Activated naive CD4-positive, alpha-beta T cell treated with anti-CD3 and anti-CD28 coated beads, Interleukin-2, amount 10 ng/mL, durations not matched to agents 7 days and 5 days (primary cell): ENCODE results near the gene UTY.

Experiments used
- CTCF ChIA-PET: fragments of 350-600 bp; sonication (Branson Sonifier 250); formaldehyde crosslinking; loops from one replicate; lab custom pipeline; 2021; ENCODE audit warnings: antibody characterized with exemption; lab: Charles Lee
- DNase-seq: peaks from one replicate; pipeline ENCODE4 v3.0.0-alpha.2; 2020
- H3K27ac Mint-ChIP-seq: one replicate; pipeline ENCODE4 v1.8.0; 2021; ENCODE audit warnings: mild to moderate bottlenecking, moderate library complexity, mixed read lengths
- H3K27me3 Mint-ChIP-seq: one replicate; pipeline ENCODE4 v1.8.0; 2021; ENCODE audit warnings: mild to moderate bottlenecking, mixed read lengths
- H3K36me3 Mint-ChIP-seq: one replicate; pipeline ENCODE4 v1.8.0; 2021; ENCODE audit warnings: mixed read lengths
- H3K4me1 Mint-ChIP-seq: one replicate; pipeline ENCODE4 v1.8.0; 2021; ENCODE audit warnings: mixed read lengths
- H3K4me3 Mint-ChIP-seq: one replicate; pipeline ENCODE4 v1.8.0; 2021; ENCODE audit warnings: mild to moderate bottlenecking, moderate library complexity, mixed read lengths
- H3K9me3 Mint-ChIP-seq: one replicate; pipeline ENCODE4 v1.8.0; 2021; ENCODE audit warnings: mixed read lengths

The UTY gene

GRCh38 chrY:13479828-13480227 lies at the start of gene UTY:
Gene UTY (minus strand): TSS chrY:13480033. CDS start chrY:13479665, 368 bp downstream.
- Mint-ChIP-seq H3K9me3 (no peaks in the 10 kb centered on the region), H3K27me3 (no peaks in the 10 kb centered on the region), H3K27ac (peak within 1 kb of the TSS; percentile 97), H3K4me1 (peaks cover 24% of the 10 kb centered on the region), H3K36me3 (peaks cover 15% of the 10 kb centered on the region), H3K4me3 (peak within 1 kb of the TSS; percentile 84)
- CTCF ChIA-PET = interaction anchor here (0.6 kb wide), 1 partner anchor 15 kb away, joined by 3 read pairs; no protein-coding TSS in a partner anchor
- peak; percentile 84 for DNase-seq

GRCh38 chrY:13520474-13520873 lies 40.6 kb upstream of the UTY start:
- no peaks in the 10 kb centered on the region for H3K4me1 Mint-ChIP-seq
- CTCF ChIA-PET = no interaction called here
- peaks cover 4% of the 10 kb centered on the region for H3K9me3 Mint-ChIP-seq
- no peak for DNase-seq
- H3K36me3 Mint-ChIP-seq = no peaks in the 10 kb centered on the region
- no peaks in the 10 kb centered on the region for H3K27me3 Mint-ChIP-seq
- no peak overlapping the region for H3K27ac Mint-ChIP-seq
- no peak overlapping the region for H3K4me3 Mint-ChIP-seq

DNA sequence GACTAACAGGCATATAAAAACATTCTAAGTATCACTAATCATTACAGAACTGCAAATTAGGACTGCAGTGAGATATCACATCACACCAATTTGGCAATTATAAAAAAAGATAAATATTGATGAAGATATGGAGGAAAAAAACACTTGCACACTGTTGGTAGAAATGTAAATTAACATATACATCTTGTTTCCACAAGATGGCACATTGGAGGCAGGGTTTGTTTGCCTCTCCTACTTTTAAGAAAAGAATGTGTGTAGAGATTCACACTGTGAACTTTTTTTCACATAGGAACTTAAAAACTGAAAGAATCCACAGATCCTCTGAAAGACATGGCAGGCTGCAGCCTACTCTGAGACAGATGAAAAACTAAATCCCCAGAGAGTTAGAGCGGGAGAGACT lies 21.4 kb upstream of the UTY start:
- Mint-ChIP-seq H3K4me1 (no peaks in the 10 kb centered on the region), H3K4me3 (no peak overlapping the region), H3K27ac (no peak overlapping the region), H3K9me3 (no peaks in the 10 kb centered on the region), H3K27me3 (no peaks in the 10 kb centered on the region), H3K36me3 (no peaks in the 10 kb centered on the region)
- no peak for DNase-seq
- CTCF ChIA-PET = interaction anchor here (1.4 kb wide), 1 partner anchor 237 kb away, joined by 3 read pairs; no protein-coding TSS in a partner anchor

- Mint-ChIP-seq H3K4me1 (peaks cover 8% of the 10 kb centered on the region), H3K4me3 (no peak overlapping the region), H3K36me3 (no peaks in the 10 kb centered on the region), H3K9me3 (no peaks in the 10 kb centered on the region), H3K27ac (no peak overlapping the region), H3K27me3 (no peaks in the 10 kb centered on the region)
- DNase-seq = no peak
- CTCF ChIA-PET = no interaction called here
Measured at GRCh38 chrY:13493737-13494136, 13.9 kb upstream of the UTY start.

DNA sequence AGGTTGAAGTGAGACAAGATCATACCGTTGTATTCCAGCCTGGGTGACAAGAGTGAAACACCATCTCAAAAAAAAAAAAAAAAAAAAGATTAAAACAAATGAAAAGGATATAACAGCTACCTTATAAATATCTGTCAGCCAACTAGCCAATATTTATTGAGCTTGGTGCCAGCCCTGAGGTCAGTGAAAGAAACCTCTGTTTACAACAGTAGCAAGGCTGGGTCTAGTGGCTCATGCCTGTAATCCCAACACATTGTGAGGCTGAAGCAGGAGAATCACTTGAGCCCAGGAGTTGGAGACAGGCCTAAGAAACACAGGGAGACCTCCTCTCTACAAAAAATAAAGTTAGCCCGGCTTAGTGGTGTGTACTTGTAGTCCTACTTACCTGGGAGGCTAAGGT lies 12.6 kb upstream of the UTY start:
- DNase-seq = no peak
- Mint-ChIP-seq H3K9me3 (no peaks in the 10 kb centered on the region), H3K4me3 (no peak overlapping the region), H3K4me1 (peaks cover 15% of the 10 kb centered on the region), H3K36me3 (no peaks in the 10 kb centered on the region), H3K27ac (no peak overlapping the region), H3K27me3 (no peaks in the 10 kb centered on the region)
- CTCF ChIA-PET = no interaction called here

GRCh38 chrY:13488738-13489137 lies 8.9 kb upstream of the UTY start:
- H3K4me3 Mint-ChIP-seq = no peak overlapping the region
- no peaks in the 10 kb centered on the region for H3K27me3 Mint-ChIP-seq
- peaks cover 15% of the 10 kb centered on the region for H3K4me1 Mint-ChIP-seq
- no peaks in the 10 kb centered on the region for H3K36me3 Mint-ChIP-seq
- no peaks in the 10 kb centered on the region for H3K9me3 Mint-ChIP-seq
- H3K27ac Mint-ChIP-seq = peak overlapping the region; percentile 87
- CTCF ChIA-PET = no interaction called here
- peak; percentile 33 for DNase-seq

DNA sequence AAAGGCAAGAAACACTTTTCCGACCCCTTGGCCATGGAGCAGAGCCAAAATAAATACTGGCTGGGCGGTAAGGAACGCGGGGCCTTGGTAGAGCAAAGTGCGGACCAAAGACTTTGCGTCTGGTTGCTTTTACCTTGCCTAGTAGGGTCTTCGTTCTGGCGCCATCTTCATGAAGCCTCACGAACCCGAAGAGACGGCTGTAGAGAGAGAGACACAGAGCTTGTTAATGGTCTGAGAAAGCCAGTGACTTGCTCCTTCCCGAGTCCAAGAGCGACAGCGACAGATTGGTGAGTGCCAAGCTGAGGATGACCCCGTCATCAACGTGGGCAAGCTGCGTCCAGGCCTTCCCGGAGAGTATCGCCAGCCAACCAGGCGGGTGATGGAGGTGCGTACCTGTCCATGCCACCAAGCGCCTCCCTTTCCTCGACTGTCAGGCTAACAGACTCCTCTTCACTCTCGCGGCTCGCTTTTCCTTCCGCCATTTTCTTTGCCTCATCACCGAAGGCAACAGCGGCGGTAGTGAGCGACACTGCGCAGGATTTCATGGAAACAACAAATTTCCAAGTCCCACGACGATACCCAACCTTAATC lies 617 bp downstream of the UTY start:
- Mint-ChIP-seq H3K27me3 (no peaks in the 10 kb centered on the region), H3K4me1 (peaks cover 29% of the 10 kb centered on the region), H3K36me3 (peaks cover 20% of the 10 kb centered on the region), H3K4me3 (peak overlapping the region; percentile 84), H3K9me3 (no peaks in the 10 kb centered on the region), H3K27ac (peak overlapping the region; percentile 97)
- CTCF ChIA-PET = interaction anchor here (0.6 kb wide), 1 partner anchor 15 kb away, joined by 3 read pairs; no protein-coding TSS in a partner anchor
- DNase-seq = peak; percentile 73

DNA sequence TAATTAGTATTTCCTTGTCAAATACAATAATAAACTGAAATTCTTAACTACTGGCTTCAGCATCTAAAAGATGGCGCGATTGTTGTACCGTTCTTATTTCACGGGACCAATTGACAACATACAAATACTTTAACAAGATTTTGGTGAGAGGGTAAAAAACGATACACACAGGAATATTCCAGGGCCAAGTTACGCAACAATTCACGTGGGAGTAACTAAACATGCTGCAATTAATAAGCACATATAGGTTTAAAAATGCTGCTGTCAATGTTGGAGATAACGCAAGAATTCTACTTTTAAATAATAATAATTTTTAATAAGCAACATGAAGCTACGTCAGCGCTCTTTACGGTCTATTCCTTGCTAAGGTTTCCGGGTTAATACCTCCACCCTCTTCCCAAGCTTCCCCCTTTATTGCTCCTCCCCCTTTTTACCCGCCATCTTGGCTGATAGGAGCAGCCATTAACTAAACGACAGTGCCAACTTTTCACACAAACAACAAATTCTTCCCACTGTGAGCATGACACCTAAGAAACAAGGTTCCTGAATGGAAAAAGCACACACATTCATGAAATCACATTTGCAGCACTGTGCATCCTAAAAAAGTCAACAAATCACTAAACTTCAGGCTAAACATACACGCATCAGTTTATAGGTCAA lies 1.6 kb downstream of the UTY start:
- peak; percentile 64 for DNase-seq
- peaks cover 34% of the 10 kb centered on the region for H3K4me1 Mint-ChIP-seq
- CTCF ChIA-PET = interaction anchor here (1.3 kb wide), 1 partner anchor 41 kb away, joined by 5 read pairs; no protein-coding TSS in a partner anchor

DNA sequence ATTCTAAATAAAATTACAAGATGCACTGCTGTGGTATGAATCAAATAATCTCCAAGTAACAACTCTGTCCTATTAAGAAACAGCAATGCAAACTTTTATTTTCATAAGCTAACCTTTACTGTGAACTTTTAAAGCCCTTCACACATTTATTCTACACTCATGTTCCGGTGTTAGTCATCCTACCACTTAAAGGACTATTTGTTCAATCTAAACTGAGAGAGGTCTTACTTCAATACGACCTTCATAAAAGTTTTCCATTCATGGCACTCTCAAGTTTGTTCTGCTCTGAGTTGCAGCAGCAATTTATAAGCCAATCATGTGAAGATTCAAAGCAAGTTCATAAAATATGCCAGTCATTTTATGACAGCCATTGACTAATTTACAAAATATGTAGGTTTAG lies 4.8 kb downstream of the UTY start:
- Mint-ChIP-seq H3K36me3 (peaks cover 30% of the 10 kb centered on the region), H3K4me3 (no peak overlapping the region), H3K9me3 (no peaks in the 10 kb centered on the region), H3K27me3 (no peaks in the 10 kb centered on the region), H3K4me1 (peaks cover 46% of the 10 kb centered on the region), H3K27ac (peak overlapping the region; percentile 28)
- CTCF ChIA-PET = no interaction called here
- no peak for DNase-seq

More for the DNA sequence above, 1.6 kb downstream of the UTY start:
- Mint-ChIP-seq H3K27me3 (no peaks in the 10 kb centered on the region), H3K36me3 (peaks cover 24% of the 10 kb centered on the region), H3K9me3 (no peaks in the 10 kb centered on the region), H3K4me3 (peak overlapping the region; percentile 84), H3K27ac (peak overlapping the region; percentile 97)

- Mint-ChIP-seq H3K4me3 (no peak overlapping the region), H3K36me3 (peaks cover 21% of the 10 kb centered on the region), H3K4me1 (peaks cover 4% of the 10 kb centered on the region), H3K27me3 (no peaks in the 10 kb centered on the region), H3K9me3 (no peaks in the 10 kb centered on the region), H3K27ac (no peak overlapping the region)
- CTCF ChIA-PET = no interaction called here
- DNase-seq = no peak
Measured at GRCh38 chrY:13451572-13451971, 28.3 kb downstream of the UTY start.

GRCh38 chrY:13450596-13451130 lies 29.2 kb downstream of the UTY start:
- DNase-seq = no peak
- CTCF ChIA-PET = no interaction called here
- peaks cover 22% of the 10 kb centered on the region for H3K36me3 Mint-ChIP-seq
- no peak overlapping the region for H3K4me3 Mint-ChIP-seq
- no peaks in the 10 kb centered on the region for H3K27me3 Mint-ChIP-seq
- H3K9me3 Mint-ChIP-seq = no peaks in the 10 kb centered on the region
- no peak overlapping the region for H3K27ac Mint-ChIP-seq
- peaks cover 4% of the 10 kb centered on the region for H3K4me1 Mint-ChIP-seq

DNA sequence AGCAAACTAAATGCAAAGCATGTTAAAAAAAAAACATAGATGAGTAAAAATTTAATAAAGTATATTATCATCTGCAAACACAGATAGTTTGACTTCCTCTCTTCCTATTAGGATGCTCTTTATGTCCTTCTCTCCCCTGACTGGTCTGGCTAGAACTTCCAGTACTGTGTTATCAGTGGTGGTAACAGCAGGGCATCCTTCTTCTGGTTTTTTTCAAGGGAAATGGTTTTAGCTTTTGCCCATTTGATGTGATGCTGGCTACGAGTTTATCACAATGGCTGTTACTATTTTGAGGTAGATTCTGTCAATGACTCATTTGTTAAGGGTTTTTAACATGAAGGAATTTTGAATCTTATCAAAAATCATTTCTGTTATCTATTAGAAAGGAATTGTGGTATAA lies 34.3 kb downstream of the UTY start:
- Mint-ChIP-seq H3K36me3 (peaks cover 40% of the 10 kb centered on the region), H3K4me3 (no peak overlapping the region), H3K4me1 (no peaks in the 10 kb centered on the region), H3K27ac (no peak overlapping the region), H3K9me3 (no peaks in the 10 kb centered on the region), H3K27me3 (no peaks in the 10 kb centered on the region)
- DNase-seq = no peak
- CTCF ChIA-PET = interaction anchor here (1.4 kb wide), 1 partner anchor 9 kb away, joined by 7 read pairs; no protein-coding TSS in a partner anchor

- no peaks in the 10 kb centered on the region for H3K4me1 Mint-ChIP-seq
- peaks cover 41% of the 10 kb centered on the region for H3K36me3 Mint-ChIP-seq
- H3K27me3 Mint-ChIP-seq = no peaks in the 10 kb centered on the region
- no peak for DNase-seq
- H3K9me3 Mint-ChIP-seq = no peaks in the 10 kb centered on the region
- CTCF ChIA-PET = no interaction called here
- no peak overlapping the region for H3K27ac Mint-ChIP-seq
- no peak overlapping the region for H3K4me3 Mint-ChIP-seq
Measured at GRCh38 chrY:13443146-13443545, 36.7 kb downstream of the UTY start.

DNA sequence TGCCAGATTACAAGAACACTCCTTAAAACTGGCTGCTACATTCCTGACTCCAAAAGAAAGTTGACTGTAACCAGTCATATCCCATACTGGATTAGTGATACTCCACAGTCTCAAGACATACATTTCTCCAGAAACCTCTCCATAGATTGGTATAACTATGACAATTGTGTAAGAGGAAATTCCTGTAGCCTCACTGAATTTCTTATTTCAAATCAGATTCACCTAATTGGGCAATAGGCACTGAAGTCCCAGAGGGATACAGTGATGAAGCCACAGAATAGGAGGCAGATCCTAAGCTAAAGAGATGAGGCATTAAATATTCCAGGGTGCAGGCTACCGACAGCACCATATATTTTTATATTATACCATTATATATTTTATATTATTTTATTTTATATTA lies 39.0 kb downstream of the UTY start:
- Mint-ChIP-seq H3K4me1 (peaks cover 13% of the 10 kb centered on the region), H3K36me3 (peaks cover 45% of the 10 kb centered on the region), H3K27me3 (no peaks in the 10 kb centered on the region), H3K27ac (no peak overlapping the region), H3K9me3 (no peaks in the 10 kb centered on the region), H3K4me3 (no peak overlapping the region)
- CTCF ChIA-PET = no interaction called here
- DNase-seq = no peak
